Eye (tissue), 1 donor: ENCODE measurements around the gene TVP23C.
"Not testable (repeated sequence)": the region's sequence is repeated elsewhere in the genome, so short reads cannot be mapped to it uniquely, and the experiment has no call there.

Experiments used
- DNase-seq: peaks from one replicate; pipeline ENCODE4 v3.0.0-alpha.2; 2015

The TVP23C gene

GRCh38 chr17:15526292-15527218 is 36.7 kb downstream of the TVP23C start:
- DNase-seq, result peak; percentile 77

- not testable (repeated sequence) for DNase-seq
Measured at GRCh38 chr17:15524990-15525985, 38.0 kb downstream of the TVP23C start.

- DNase-seq, result no peak
Measured at GRCh38 chr17:15516150-15516549, 47.1 kb downstream of the TVP23C start.

DNA sequence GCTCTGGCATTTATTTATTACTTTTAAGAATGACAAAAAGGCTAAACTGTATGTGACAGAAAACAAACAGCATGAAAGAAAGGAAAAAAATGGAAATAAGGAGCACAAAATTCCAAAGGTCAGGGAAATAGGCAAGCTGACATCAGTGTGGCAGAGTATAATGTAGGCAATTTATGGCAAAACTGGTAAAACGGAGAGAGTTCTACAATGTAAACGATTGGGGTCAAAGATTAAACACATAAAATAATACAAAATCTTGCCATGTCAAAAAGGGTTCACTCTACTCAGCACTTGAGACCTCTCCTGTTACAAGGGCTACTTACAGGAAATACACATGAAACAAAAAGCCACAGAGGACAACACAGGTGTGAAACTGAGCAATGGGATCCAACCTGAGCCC is 48.8 kb downstream of the TVP23C start:
- DNase-seq, result no peak

- DNase-seq, result no peak
Measured at GRCh38 chr17:15513856-15514459, 49.3 kb downstream of the TVP23C start.

- no peak for DNase-seq
Measured at GRCh38 chr17:15513058-15513791, 50.1 kb downstream of the TVP23C start.

GRCh38 chr17:15512071-15512709 is 51.1 kb downstream of the TVP23C start:
- no peak for DNase-seq

DNA sequence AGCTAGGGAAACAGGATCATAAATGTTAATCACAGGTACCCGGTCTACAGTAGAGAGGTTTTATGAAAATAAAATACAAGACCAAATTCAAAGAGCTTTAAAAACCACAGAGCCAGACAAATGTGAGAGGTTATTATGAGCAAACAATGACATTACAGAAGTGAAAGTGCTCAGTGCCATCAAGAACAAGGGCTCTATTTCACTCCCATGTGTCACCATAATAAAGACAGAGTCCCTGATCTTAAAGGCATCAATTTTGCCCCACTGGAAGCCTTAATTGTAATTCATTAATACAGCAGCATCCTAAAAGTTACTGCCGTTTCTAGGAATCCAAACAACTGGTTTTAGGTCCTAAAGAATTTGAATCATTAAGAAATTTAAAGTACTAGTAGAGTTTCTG is 52.1 kb downstream of the TVP23C start:
- DNase-seq, result no peak

DNA sequence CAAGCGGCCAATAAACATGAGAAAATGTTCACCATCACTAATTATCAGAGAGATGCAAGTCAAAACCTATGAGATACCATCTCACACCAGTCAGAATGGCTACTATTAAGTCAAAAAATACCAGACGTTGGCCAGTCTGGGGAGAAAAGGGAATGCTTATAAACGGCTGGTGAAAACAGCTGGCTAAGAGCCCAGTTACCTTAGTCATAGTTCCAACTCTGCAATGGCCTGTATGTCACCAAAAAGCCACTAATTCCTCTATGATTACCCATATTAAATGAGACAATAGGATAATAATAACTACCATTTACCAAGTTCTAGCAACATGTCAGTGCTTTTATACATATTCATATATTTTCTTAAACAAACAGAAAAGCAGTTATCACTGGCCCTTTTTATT is 52.9 kb downstream of the TVP23C start:
- DNase-seq, result no peak

DNA sequence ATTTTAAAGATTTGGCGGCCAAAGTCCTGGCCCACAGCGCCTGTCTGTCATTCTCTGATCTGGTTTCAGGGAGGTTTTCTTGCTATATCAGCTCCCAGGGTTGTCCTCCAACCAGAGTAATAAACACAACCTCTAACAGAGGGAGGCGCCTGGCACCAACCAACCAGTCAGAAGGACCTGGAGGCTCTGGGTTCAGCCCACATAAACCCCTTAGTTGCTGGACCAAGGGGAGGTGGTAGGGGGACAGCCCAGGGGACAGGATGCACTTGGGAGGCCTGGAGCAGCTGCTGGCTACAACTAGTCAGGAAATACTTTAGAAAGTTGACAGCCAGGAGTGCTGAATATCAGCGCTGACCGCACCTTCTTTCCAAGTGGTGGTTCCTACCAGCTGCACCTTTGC is 54.2 kb downstream of the TVP23C start:
- no peak for DNase-seq

DNA sequence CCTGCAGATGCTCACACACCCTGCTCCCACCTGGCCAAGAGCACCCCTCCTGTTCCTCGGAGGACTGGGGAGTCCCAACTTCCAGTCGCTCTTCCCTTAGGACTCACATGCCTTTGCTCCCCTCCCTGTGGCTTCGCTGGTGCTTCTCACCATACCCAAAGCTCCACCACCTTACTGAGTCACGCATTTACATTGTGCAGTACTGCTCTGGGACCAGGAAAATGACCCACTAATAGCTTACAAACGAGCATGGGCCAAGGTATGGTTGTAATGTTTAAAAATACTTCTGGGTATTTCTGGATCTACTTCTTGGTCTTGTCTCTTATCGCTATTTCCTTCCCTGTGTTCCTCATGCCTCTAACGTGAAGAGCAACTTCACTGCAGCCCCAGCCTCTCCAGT is 54.8 kb downstream of the TVP23C start:
- DNase-seq, result no peak

DNA sequence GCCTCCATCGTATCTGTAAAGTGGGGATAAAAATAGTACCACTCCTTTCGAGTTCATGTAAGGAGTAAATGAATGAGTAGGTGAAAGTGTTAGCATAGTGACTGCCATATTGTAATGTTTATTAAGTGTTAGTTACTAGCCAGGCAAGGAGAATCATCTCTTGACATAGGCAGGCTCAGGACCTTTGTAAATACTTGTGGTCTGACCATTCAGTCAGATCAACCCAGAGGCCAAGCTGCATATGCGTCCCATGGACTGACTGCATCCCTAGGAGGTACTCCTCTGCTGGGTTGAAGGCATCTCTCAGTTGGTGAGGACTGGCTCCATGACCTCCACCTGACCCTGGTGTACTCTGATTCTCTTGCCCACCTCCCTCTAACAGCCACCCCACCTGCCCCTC is 55.4 kb downstream of the TVP23C start:
- DNase-seq, result no peak

GRCh38 chr17:15507001-15507400 is 56.3 kb downstream of the TVP23C start:
- DNase-seq, result no peak

GRCh38 chr17:15505708-15506107 is 57.6 kb downstream of the TVP23C start:
- DNase-seq, result not testable (repeated sequence)

- DNase-seq, result no peak
Measured at GRCh38 chr17:15503731-15504130, 59.6 kb downstream of the TVP23C start.

DNA sequence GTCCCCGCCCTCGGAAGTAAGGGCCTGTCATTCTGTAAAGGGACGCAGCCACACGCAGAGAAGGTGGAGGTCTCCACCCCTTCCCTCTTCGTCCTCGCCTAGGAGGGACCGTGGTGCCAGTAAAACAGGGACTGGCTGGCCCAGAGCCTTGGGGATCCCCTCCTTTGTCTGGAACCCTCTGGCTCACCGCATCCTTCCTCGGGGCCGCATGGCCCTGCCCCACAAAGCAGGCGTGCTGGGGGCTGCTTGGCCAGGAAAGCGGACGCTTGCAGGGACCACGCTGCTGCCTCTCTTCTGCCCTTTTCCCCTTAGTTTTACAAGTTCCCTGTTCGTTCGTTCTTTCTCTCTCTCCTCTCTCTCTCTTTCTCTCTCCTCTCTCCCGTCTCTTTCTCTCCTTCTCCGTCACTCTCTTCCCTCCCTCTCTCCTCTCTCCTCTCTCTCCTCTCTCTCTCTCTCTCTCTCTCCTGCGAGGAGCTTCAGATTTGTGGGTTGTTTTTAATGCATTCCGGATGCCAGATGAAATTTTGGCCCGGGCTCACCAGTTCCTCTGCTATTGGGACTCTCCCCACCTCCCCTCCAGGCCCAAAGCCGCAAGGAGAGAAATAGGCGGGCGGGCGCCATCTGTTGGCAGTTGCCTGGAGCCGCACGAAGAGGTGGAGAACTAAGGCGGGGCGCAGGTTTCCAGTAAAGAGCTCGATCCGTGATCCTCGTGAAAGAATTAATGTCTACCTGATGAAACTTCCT is 60.7 kb downstream of the TVP23C start:
- peak; percentile 94 for DNase-seq

DNA sequence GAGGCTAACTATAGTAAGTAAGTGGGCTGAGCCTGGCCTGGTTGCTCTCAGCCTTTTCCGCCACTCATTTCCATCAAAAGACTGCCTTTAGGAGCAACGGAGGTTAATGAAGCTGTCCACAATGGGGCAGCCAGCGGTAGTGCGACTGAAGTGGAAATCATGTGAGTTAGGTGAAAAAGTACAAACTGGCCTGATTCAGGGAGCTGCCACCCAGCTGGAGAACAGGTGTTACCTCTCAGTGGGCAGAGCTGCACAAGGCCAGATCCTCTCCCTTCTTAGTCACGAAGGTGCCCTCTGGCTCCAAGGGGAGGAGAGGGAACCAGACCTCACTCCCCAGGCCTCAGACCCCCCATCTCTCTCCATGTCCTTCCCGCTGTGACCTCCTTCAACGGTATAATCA is 61.5 kb downstream of the TVP23C start:
- DNase-seq, result peak; percentile 21

DNA sequence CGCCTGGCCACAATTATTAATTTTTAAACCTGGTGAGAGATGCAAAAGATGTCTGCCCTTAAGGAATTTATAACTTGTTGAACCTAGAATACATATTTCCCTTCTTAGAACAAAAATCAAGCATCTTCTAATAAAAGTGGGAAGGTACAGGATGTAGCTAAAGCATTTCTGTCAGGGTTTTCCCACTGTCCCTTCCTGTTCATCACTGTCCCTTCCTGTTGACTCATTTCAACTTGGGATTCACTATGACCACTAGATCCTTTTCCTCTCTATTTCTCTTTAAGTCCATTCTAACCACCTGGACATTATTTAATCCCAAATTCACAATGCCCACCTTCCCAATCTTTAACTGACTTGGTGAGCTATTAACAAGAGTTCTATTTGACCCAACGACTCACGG is 62.0 kb downstream of the TVP23C start:
- DNase-seq, result no peak

- DNase-seq, result no peak
Measured at GRCh38 chr17:15498107-15498506, 65.2 kb downstream of the TVP23C start.

- DNase-seq, result no peak
Measured at GRCh38 chr17:15496735-15497670, 66.3 kb downstream of the TVP23C start.
